Right lung (tissue), 5 donors: Measurements from ENCODE around the gene PVALB. TPM values are rescaled to one million over a fixed set of nuclear protein-coding genes. Genes with fewer than 3 reads are reported as not detected.

Source experiments
- DNase-seq, 2 donors: peaks; one replicate each; pipeline ENCODE4 v3.0.0-alpha.2; 2013
- polyA plus RNA-seq, 5 donors: library from polyadenylated mRNA; unstranded; fragments of 120-200 nt; gene quantifications; one replicate each; pipeline versions ENCODE4 v1.2.1 to v1.2.3, GENCODE V29; 2013; ENCODE audit warnings: inconsistent platforms in 1 of 5, low replicate concordance in 1 of 5; ENCODE audit not compliant: insufficient read length in 5 of 5, insufficient read depth in 1 of 5

Gene PVALB
- polyA plus RNA-seq, 5 donors = 0.55 to 1.0 TPM; not detected in 3

DNA sequence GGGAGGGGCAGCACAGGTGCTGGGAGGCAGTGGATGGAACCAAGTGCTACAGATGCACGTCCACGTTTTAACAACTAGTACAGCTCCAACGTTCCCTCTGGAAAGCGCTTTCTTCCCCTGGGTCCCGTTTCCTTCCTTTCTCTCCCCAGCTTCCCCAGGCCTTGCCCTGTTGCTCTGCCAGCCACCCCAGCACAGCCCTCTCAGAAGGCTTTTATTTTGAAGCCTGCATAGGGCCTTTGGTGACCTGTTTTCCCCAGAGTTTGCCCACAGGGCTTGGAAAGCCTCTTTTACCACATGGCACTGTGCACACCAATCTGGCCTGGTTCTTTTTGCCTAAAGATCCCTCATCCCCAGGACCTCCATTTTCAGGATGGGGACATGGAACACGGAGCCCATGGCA, 30.1 kb upstream of the PVALB start:
- DNase-seq = no peak

- DNase-seq = no peak
These were observed 29.4 kb upstream of the PVALB start for GRCh38 chr22:36846271-36846670.

DNA sequence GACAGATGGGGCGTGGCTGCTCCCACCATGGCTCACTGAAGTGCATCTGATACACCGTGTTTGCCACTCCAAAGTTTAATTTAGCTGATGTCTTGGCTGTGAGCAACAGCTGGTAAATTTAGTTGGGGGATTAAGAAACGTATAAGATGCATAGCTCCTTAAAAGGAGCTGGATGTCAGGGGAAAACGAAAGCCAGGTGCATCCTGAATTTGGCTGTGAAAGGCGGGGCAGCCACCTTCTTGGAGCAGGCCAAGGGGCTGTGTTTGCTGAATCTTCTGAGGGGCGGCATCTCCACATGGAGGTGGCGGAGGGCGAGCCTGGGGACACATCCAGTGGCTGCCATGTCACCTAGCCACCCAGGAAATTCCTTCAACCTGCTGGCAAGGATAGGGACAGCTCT, 23.3 kb upstream of the PVALB start:
- no peak for DNase-seq

- no peak for DNase-seq
These were observed 22.7 kb upstream of the PVALB start for GRCh38 chr22:36839356-36840073.

- DNase-seq = no peak
These were observed 21.5 kb upstream of the PVALB start for GRCh38 chr22:36838119-36839030.

GRCh38 chr22:36835903-36836302, 19.1 kb upstream of the PVALB start:
- DNase-seq = no peak

- no peak for DNase-seq
These were observed 16.2 kb upstream of the PVALB start for GRCh38 chr22:36833073-36833472.

DNA sequence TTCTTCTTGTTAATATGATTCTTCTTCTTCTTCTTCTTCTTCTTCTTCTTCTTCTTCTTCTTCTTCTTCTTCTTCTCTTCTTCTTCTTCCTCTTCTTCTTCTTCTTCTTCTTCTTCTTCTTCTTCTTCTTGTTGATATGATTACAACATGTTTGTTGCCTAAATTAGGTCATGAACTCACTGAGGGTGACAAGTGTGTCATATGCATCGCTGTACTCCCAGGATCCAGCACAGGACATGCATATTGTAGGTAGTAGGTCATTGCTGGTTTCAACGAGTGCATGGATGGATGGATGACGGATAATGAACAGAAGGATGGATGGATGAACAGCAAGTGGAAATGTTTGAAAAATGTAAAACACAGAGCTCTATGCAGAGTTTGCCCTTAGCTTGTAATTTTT, 14.9 kb upstream of the PVALB start:
- no peak for DNase-seq

DNA sequence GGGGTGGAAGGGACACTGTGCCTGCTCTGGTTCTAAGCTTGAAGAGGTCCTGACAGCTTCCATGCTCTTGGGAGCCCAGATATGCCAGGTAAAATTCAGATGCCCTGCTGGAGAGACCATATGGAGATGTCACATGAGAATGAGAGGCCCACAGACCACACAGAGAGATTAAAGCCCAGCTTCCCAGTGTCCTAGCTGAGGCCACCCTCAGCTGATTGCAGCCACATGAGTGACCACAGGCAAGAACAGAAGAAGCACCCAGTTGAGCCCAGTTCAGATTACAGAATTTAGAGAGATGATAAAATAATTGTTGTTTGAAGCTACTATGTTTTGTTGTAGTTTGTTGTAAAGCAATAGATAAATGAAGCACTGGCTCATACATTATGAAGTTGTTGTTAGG, 14.4 kb upstream of the PVALB start:
- DNase-seq = no peak

DNA sequence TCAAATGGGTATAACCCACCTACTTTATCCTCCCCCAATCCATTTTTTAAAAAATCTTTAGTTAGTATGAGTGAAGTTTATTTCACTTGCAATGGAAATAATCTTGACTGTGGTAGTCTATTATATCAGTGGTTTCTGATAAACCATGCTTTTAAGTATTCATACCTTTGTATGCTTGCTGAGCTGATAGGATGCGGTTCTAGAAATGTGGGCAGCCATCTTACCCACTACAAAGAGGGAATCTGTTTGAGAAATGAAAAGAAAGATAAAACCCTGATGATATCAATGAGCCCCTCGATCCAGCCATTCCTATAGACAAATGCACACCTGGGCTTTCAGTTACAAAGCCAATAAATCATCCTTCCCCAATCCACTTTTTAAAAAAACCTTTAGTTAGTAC, 13.8 kb upstream of the PVALB start:
- no peak for DNase-seq

- DNase-seq = peak; percentile 36 to 45
These were observed 12.7 kb upstream of the PVALB start for GRCh38 chr22:36829370-36830002.

DNA sequence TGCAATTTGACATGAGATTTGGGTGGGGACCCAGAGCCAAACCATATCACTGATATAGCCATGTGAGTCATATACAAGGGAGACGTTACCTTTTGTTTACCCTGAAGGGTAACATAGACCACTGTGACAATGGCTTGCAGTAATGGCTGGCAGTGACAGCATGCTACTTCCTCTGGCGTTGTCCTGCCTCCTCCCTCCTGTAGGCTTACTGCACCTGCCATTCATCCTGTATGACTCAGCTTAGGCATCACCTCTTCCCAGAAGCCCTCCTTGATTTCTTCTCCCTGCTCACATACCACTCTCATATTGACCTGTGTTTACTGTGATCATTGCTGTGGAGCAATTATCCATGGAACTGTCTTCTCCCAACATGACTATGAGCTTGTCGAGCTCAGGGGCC, 12.0 kb upstream of the PVALB start:
- no peak for DNase-seq

GRCh38 chr22:36826262-36826661, 9.4 kb upstream of the PVALB start:
- no peak for DNase-seq

- DNase-seq = no peak
These were observed 7.8 kb upstream of the PVALB start for GRCh38 chr22:36824655-36825054.

GRCh38 chr22:36823186-36823839, 6.5 kb upstream of the PVALB start:
- DNase-seq = no peak

DNA sequence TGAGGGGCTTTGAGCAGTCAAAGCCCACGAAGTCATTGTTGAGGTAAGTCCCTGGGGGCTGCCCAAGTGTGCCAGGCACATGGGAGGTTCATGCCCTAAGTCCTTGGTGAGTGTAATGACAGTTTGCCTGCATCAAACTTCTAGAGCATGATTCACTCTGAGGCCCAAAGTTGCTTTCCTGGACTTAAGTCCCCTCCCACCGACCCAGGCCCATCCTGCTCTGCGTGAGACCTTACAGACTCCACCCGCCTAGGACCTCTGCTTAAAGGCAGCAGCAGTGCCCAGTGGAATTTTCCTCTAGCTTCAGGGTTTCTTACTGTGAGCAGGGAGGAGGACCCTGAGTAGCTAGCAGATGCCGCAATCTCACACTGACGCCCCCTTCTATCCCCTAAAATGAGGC, 5.7 kb upstream of the PVALB start:
- DNase-seq = no peak

DNA sequence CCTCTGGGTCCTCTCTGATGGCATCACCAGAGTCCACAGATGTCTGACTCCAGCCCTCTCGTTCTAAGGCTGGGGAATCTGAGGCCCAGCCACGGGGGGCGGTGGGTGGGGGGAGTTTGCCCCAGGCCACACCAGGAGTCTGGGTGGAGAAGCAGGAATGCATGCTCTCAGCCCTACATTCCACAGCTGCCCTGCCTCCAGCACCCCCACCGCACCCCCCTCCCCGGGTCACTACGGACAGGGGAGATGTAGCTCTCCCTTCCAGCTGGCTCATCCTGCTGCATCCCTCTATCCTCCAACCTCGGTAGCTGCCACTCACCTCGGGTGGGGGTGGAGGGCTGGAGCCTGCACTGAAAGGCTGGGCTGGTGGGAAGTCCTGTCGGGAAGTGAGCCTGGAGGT, 2.3 kb upstream of the PVALB start:
- no peak for DNase-seq

DNA sequence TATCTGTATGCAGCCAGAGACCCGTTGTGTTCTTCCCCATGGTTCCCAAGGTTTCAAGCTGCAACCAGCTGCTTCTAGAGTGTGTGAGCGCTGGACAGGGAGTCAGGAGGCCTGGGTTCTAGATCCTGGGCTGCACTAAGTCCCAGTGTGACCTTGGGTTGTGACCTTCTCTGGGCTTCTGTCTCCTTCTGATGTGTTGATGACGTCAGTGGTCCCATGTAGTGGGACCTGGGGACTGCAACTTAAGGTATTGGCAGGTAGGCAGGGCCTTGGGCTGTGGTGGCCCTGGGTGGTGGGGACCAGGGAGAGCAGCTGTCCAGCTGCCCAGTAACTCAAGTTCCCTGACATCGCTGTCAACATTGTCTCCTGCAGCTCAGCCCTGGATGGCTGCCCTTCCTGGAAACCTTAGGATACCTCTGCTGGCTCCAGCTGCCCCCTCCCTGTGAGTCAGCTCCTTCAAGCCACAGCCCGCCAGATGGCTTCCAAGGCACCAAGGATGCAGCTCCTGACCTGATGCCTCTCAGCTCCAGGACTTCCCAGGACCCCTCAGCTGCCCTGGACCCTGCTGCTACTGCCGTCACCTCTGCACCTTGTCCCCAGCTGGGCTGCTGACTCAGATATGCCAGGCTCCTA, 1.3 kb upstream of the PVALB start:
- DNase-seq = no peak

- no peak for DNase-seq
These were observed 652 bp upstream of the PVALB start for GRCh38 chr22:36817525-36817848.

GRCh38 chr22:36816339-36816635, 548 bp downstream of the PVALB start:
- no peak for DNase-seq

DNA sequence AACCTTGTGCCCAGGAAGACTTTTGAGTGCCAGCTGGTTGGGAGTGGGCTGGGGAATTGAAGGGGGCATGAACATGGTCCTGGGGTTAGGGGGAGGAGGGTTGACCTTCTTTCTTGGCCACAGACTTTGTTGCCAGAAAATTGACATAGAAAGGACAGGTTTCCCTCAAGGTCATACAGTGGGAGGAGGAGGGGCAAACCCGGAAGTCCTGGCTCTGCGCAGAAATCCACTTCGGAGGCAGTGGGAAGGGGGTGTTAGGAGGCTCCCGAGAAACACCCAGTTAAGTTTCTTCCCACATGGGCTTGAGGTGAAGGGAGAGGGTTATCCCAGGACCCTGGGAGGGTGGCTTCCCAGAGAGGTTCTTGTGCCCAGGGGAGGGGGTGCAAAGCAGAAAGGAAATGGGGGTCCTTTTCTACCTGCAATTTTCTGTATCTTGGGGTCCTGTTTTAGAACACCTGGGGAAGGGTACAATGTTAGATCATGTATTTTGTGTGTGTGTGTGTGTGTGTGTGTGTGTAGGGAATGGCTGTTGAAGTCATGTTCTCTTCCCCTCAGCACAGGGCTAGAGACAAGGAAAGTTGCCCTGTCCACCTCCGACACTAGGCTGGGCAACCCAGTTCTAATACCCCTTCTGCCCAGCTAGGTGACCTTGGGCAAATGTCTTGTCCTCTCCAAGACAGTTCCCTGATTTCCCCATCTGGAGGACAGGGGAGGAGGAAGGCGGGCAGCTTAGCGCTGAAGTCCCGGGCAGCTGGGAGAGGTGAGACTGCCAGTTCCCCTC, 1.1 kb downstream of the PVALB start:
- no peak for DNase-seq
